ENCODE measurements around the gene ETFA.

ETFA gene

GRCh38 chr15:76175442-76175841 is 135.8 kb downstream of the ETFA start:
- H3K4me1 ChIP-seq = peaks cover 0 to 27% (median 12%) of the 10 kb centered on the region in 4 donors
- no peak overlapping the region for H3K4me3 ChIP-seq
- peaks cover 0 to 17% of the 10 kb centered on the region in 2 donors for H3K27me3 ChIP-seq
- no peak for TF ChIP-seq CTCF (IDR thresholded peaks at IDR 0.05)
- H3K36me3 ChIP-seq = no peaks in the 10 kb centered on the region
- DNase-seq = no peak
- H3K27ac ChIP-seq = no peak overlapping the region
- intact Hi-C loops (cut with DNase I; ENCODE audit: low total_unique reads) = no loop called here
- no peaks in the 10 kb centered on the region for H3K9me3 ChIP-seq

- intact Hi-C loops (cut with DNase I; ENCODE audit: low total_unique reads) = no loop called here
- Histone ChIP-seq H3K36me3 (no peaks in the 10 kb centered on the region), H3K4me3 (no peak overlapping the region), H3K27ac (no peak overlapping the region), H3K27me3 (peaks cover 0 to 10% of the 10 kb centered on the region in 2 donors), H3K9me3 (no peaks in the 10 kb centered on the region), H3K4me1 (peaks cover 0 to 35% (median 13%) of the 10 kb centered on the region in 4 donors)
- TF ChIP-seq CTCF (IDR thresholded peaks at IDR 0.05) = no peak
- DNase-seq = no peak
Measured at GRCh38 chr15:76174654-76175053, 136.6 kb downstream of the ETFA start.

- intact Hi-C loops (cut with DNase I; ENCODE audit: low total_unique reads) = no loop called here
- no peak for DNase-seq
- TF ChIP-seq CTCF (IDR thresholded peaks at IDR 0.05) = no peak
Measured at GRCh38 chr15:76173317-76173834, 137.9 kb downstream of the ETFA start.

GRCh38 chr15:76172782-76173181 is 138.5 kb downstream of the ETFA start:
- no peak for TF ChIP-seq CTCF (IDR thresholded peaks at IDR 0.05)
- no peaks in the 10 kb centered on the region for H3K9me3 ChIP-seq
- H3K4me1 ChIP-seq = peaks cover 0 to 23% (median 5%) of the 10 kb centered on the region in 4 donors
- intact Hi-C loops (cut with DNase I; ENCODE audit: low total_unique reads) = no loop called here
- no peak overlapping the region for H3K27ac ChIP-seq
- DNase-seq = no peak
- no peaks in the 10 kb centered on the region for H3K27me3 ChIP-seq
- H3K4me3 ChIP-seq = no peak overlapping the region
- H3K36me3 ChIP-seq = no peaks in the 10 kb centered on the region

More at GRCh38 chr15:76173317-76173834, 137.9 kb downstream of the ETFA start:
- Histone ChIP-seq H3K27me3 (peaks cover 0 to 1% of the 10 kb centered on the region in 2 donors), H3K4me3 (no peak overlapping the region), H3K4me1 (peaks cover 0 to 29% (median 11%) of the 10 kb centered on the region in 4 donors), H3K9me3 (no peaks in the 10 kb centered on the region), H3K36me3 (no peaks in the 10 kb centered on the region), H3K27ac (no peak overlapping the region)

- H3K4me1 ChIP-seq = peaks cover 0 to 11% (median 1%) of the 10 kb centered on the region in 4 donors
- H3K27ac ChIP-seq = peak overlapping the region in 1 of 2 donors; percentile 33
- H3K4me3 ChIP-seq = no peak overlapping the region
- intact Hi-C loops (cut with DNase I; ENCODE audit: low total_unique reads) = no loop called here
- H3K36me3 ChIP-seq = no peaks in the 10 kb centered on the region
- no peak for DNase-seq
- TF ChIP-seq CTCF (IDR thresholded peaks at IDR 0.05) = no peak
- no peaks in the 10 kb centered on the region for H3K9me3 ChIP-seq
- no peaks in the 10 kb centered on the region for H3K27me3 ChIP-seq
Measured at GRCh38 chr15:76169911-76170800, 141.1 kb downstream of the ETFA start.
